ENCODE measurements around the gene EXOSC2.
"Not testable (repeated sequence)": the region's sequence is repeated elsewhere in the genome, so short reads cannot be mapped to it uniquely, and the experiment has no call there.

The EXOSC2 gene

DNA sequence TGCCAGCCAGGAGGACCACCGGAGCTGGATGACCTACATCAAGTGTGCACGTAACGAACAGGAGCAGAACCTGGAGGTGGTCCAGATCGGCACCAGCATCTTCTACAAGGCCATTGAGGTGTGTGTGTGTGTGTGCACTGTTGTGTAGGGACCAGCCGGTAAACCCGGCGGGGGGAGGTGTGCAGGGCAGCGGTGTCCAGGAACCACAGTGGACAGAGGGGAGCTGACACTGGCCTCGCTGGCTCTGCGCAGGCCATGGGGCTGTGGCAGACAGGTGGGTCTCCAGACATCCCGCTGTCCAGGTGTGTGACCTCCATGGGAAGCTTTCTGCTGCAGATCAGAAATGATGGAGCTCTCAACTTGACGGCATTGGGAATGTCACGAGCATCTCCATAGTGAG lies 25.4 kb upstream of the EXOSC2 start:
- no peak for DNase-seq

DNA sequence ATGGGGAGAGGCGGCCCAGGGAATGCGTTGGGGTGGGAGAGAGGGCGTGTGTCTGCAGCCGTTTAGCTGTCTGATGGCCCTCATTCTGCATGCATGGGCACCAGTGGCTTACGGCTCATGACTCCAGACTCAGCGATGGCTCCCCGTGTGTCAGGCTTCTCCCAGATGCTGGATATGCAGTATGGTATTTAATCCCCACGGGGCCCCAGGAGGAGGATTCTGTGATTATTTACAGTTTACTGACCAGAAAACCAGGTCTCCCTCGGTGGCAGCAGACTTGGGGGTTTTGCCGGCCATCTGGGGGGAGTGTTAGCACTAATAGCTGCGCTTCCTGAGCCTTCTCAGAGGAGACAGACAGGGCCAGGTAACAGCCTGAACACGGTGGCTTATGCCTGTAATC lies 24.9 kb upstream of the EXOSC2 start:
- DNase-seq: no peak

DNA sequence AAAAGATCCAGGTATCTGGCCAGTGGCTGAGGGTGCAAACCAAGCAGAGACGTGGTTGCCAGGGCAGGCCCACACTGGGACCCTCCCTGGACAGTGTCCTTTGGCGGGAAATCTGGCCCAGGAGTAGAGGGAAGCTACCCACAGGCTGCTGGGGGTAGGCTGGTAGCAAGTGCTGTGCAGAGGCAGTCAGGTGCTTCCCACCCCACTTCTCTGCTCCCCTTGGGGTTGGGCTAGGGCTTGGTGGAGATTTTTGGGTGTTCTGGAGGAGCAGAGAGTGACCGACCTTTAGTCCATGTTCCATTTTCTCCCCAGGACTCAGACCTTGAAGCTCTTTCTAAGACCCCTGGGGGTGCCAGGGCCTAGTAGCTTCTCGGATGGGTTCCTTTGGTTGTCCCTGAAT lies 23.6 kb upstream of the EXOSC2 start:
- DNase-seq: no peak

DNA sequence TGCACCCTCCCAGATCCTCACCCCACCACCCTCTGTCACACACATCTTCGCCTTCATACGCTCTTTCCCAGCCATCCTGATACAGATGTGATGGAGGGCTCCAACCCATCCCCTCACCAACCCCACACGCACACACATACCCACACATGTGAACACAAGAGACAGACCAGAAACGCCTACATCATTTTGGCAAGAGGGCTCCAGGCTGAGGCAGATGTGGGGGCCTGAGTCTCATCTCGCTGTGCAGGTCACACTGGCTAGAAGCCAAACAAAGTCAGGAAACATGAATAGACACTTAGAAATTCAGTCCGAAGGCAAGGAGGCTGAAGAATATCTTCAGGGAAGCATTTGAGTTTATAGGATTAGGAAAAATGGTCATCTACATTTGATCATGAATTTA lies 22.9 kb upstream of the EXOSC2 start:
- no peak for DNase-seq

DNA sequence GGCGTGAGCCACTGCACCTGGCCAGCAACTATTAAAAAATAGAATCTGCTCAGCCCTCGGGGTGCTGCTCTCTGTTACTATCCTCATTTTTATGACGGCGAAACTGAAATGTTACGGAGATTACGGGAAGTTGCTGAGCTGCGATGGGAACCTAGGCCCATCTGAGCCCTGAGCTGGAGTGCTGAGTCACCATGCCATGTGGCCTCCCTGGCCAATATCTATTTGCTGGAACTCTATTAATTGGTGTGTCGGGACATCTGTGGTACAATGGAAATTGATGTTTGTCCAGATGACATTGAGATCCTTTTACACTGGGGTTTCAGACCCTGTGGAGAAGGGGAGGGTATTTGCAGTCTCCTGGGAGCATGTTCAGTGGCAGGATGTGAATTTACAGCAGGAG lies 21.1 kb upstream of the EXOSC2 start:
- no peak for DNase-seq

DNA sequence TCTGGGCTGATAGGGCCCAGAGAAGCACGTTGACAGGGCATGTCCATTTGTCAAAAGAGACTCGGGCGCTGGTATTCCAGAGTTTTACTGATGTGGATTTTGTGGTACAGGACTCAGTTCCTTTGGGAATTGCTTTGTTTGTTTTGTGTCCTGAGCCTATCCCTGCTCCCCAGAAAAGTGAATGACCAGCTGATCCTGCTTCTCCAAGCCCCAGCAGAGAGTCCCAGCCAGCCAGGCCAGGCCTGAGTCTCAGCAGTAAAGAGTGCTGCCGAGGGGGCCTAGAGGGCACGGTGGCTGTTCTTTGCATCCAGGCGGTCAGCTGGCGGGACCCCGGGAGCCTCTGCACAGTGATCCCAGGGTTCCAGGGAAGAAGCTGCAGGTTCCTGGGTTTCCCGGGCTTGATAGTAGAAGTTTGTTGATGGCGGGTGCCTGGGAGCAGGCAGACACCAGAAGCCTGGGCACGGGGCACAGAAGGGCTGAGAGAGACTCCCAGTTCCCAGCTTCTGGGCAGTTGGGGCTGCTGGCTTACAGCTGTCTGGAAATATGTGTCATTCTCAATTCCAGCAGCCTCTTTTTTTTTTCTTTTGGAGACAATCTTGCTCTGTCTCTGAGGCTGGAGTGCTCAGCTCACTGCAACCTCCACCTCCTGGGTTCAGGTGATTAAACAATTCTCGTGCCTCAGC lies 20.5 kb upstream of the EXOSC2 start:
- no peak for DNase-seq

DNA sequence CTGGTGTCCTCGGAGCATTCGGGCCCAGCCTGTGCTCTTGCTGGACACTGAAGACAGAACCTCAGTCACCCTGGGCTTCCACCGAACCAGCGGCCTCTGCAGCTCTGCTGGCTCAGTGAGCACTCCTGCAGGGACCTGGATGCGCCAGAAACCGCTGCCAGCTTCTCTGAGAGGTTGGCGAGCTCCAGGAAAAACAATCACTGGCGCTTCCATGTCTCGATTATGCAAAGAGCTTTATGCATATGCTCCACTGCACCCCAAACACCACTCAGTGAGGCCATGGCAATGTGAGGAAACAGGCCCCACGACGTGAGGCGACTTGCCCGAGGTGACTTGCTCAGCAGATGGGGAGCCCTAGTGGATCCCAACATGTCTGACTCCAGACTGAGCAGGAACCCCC lies 18.2 kb upstream of the EXOSC2 start:
- DNase-seq: no peak

DNA sequence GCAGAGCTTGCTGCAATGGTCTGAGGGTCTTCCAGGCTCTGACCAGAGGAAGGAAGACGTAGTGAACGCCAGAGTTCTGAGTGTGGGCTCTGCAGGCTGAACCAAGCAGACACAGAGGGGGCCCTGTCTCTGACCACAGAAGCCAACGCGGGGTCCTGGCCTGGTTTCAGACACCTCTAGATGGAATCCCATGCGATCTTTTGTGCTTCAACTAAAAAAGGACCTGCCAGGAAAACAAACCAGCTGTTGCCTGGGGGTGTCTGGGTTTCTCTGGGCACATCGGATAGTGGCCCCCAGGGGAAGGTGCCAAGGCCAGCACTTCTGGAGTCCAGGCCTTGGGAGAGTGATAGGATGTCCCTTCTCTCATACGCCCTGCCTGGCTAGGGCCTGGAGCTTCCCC lies 16.3 kb upstream of the EXOSC2 start:
- no peak for DNase-seq

DNA sequence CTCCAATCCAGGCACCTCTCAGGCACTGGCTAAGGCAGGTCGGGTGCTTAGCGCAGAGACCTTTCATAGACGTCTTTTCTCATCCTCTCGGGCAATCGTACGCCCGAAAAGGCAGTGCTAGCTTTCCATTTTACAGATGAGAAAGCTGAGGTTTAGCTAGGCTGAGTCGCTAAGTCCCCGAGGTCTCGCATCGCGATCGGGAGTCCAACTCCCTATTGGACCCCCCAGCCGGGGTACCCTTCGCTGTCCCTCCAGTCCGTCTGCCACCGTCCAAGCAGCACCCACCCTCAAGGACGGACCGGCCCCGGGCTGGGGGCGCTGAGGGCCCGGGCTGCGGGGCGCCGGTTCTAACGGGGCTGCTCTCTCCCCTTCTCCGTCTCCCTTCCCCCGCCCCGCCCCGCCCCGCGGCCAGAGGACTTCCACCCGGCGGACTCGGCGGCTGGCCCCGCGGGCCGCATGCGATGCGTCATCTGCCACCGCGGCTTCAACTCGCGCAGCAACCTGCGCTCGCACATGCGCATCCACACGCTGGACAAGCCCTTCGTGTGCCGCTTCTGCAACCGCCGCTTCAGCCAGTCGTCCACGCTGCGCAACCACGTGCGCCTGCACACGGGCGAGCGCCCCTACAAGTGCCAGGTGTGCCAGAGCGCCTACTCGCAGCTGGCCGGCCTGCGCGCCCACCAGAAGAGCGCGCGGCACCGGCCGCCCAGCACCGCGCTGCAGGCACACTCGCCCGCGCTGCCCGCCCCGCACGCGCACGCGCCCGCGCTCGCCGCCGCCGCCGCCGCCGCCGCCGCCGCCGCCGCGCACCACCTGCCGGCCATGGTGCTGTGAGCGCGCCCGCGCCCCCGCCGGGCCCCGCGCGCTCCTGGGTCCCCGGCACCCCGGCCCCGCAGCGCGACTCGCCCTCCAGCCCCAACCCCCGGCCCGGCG lies 12.5 kb upstream of the EXOSC2 start:
- no peak for DNase-seq

DNA sequence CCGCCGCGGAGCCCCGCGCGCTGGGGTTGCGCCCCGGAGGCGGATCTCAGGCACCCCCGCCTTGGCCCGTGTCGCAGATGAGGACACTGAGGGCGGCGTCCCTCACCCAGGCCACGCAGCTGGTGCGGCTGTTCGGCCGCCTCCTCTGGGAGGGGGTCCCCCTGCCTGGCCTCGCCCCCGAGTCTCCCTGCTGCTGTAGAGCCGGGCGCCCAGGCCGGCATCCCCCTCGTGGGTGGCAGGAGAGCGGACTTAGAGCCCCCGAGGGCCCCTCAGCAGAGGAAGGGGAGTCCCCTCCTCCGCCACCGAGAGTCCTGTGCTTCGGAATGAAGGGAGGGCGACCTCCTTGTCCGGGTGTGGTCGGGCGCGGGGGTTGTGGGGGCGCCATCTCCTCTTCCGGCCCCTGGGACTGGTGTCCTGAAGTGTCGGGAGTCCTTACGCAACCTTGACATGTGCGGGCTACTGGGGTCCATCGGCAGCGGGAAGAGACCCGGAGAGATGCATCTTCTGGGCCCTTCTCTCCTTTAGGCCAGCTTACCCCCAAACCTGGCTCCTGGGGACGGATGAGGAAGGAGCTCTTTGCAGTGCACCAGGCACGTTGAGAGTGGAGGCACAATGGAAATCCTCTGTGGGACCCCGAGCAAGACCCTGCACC lies 11.7 kb upstream of the EXOSC2 start:
- DNase-seq: no peak

DNA sequence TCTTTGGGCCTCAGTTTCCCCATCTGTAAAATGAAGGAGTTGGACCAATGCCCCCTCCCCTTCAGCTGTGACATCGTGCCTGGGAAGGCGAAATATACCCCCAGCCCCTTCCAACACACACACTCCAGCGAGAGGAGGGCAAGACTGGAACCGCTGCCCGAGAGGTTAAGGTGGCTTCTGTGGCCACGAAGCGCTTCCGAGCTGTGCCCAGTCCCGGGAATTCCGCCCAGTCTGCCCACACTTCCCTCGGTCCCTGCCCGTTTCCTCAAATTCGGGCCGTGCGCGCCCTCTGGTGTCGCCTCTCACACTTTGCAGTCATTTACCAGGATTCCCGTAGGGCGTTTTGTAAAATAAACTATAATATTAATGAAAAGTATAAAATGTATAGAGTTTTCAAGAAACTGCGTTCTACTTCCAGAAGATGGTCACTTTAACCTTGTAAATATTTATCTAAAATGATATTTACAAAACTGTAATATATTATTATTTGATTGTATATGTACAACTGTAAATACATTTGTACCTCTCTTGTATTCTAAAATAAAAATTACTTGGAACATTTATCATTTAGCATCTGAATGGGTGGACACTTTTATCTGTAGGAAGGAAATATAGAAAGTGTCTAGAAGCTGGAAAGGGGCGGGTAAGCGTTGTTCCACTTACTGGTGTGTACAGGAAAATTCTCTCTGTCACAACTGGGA lies 11.0 kb upstream of the EXOSC2 start:
- no peak for DNase-seq

DNA sequence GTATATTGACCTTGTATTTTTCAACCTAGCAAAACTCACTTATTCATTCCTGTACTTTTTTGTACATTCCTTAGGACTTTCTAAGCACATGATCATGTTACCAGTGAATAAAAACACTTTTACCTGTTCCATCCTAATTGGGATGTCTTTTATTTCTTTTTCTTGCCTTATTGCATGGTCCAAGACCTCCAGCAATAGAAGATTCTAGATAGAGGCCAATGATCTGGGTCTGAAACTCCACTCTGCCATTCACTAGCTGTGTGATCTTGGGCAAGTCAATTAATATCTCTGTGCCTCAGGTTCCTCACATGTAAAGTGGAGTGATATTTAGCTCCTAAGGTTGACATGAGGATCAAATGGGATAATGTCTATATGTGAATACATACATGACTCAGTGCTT lies 8.5 kb upstream of the EXOSC2 start:
- no peak for DNase-seq

DNA sequence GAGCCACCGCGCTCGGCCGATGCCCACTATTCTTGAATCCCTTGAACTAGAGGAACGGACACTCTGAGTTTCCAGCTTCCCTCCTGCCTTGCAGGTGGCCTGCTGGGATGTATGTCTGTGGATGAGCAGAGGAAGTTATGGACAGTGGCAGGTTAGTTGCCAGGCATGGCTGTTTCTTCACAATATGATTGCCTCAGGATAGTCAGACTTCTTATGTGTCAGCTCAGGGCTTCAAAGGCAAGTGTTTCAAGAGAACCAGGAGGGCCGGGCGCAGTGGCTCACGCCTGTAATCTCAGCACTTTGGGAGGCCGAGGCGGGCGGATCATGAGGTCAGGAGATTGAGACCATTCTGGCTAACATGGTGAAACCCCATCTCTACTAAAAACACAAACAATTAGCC lies 7.6 kb upstream of the EXOSC2 start:
- DNase-seq: not testable (repeated sequence)

DNA sequence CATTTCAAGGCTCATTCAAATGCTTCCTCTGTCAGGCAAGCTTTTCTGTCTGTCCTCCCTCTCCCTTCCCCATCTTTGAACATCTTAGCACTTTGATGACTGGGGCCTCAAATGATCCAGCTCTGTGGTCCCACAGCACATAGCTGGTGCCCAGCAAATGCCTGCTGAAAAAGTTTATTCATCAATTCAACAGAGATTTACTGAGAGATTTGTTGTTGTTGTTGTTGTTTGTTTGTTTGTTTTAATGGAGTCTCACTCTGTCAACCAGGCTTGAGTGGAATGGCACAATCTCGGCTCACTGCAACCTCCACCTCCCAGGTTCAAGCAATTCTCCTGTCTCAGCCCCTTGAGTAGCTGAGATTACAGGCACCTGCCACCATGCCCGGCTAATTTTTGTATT lies 6.0 kb upstream of the EXOSC2 start:
- no peak for DNase-seq

DNA sequence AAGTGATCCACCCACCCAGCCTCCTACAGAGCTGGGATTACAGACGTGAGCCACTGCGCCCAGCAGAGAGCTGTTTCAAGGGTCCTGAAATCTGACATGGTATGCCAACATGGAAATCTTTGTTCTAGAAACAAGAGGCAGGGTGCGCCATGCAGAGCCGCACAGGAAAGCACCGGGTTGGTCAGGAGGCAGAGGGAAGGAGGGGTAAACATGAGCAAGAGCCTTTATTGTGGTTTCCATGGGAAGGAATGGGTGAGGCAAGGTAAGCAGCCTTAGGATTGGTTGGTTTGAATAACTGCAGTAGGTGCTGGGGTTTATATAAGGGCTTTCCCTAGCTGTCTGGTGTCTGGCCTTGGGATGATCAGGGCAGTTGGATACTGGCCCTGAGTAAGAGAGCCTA lies 5.5 kb upstream of the EXOSC2 start:
- no peak for DNase-seq

DNA sequence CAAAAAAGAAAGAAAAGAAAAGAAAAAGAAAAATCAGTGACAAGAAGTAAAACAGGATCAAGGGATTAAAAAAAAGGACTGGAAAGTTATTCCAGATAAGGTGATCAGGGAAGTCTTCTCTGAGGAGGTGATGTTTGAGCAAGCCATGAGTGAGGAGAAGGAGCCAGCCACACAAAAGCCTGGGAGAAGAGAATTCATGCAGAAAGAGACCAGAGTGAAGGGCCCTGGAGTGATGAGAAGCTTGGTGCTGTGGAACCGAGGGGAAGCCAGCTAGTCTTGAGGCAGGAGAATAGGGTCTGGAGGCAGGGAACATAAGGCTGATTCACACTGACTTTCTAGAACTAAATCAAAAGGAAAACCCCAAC lies 4.0 kb upstream of the EXOSC2 start:
- DNase-seq: no peak

DNA sequence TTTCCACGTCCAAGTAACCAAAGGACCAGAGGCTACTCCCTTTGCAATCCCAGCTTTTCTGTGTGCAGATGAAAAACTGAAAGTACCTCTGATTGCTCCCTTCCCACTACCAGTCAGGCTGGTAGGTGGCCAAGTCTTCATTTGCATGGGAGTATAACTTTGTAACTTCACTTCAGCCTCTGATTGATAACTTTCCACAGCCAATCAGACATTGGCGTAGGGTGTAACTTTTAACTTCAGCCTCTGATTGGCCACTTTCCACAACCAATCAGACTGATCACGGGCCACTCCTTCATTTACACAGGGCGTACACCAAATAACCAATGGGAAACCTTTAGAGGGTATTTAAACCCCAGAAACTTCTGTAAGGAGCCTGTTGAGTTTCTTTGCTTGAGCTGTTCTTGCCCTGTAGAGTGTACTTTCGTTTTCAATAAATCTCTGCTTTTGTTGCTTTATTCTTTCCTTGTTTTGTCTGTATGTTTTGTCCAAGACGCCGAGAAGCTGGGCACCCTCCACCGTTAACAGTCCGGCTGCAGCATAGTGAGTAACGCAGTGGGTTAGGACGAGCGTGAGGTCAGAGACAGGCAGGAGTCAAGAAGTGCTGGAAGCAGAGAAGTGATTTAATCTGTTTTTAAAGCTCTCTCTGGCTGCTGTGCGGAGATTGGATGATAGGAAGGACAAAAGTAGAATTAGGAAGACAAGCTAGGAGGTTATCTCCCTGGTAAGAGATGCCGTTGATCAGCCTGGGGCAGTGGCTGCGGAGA lies 3.5 kb upstream of the EXOSC2 start:
- DNase-seq: no peak

DNA sequence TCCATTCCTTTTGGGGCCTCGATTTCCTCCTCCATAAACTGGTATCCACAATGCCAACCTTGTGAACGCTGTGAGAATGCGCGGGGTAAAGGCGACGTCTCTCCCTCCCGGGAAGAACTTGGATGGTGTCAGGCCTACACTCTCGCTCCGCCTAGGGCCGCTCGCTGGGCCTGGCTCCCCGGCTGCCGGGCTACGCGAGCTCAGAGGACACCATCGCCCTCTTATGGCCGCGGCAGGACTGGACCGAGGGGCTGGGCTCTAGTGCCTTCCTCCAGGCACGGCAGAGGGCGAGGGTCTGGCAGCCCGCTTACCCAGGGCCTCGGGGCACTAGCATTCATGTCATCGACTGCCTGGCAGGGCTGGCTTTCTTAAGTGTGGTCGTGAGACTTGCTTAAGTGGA lies 1.3 kb upstream of the EXOSC2 start:
- DNase-seq: no peak

DNA sequence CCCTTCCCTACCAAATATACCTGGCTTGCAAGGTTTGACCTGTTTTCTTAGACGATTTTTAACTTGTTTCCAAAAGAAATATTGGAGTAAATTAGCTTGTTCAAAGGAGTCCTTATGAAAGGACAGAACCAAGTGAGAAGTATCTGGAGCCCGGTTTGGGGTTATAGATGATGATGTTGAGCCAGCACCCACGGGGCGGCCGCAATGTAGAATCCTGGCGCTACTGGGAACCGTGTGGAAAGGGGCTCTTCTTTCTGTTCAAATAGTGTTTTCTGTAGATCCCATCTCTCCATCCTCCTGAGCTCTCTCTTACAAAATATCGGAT lies 517 bp upstream of the EXOSC2 start:
- no peak for DNase-seq

DNA sequence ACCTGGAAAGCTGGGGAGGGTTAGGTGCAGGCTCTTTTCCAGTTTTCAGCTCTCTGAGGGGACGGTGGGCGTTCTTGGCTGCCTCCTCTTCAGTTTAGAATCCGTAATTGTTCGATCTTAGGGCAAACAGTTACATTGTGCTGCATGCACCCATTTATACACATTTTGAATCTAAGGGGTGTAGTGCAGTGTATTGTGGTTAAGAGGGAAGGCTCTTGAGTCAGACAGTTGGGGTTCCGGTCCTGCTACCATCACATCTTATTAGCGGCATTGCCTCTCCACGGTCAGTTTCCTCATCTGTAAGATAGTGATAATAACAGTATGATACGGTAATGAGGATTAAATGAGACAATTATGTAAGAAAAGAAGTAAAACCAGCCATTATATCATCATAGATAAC lies 625 bp downstream of the EXOSC2 start:
- no peak for DNase-seq

DNA sequence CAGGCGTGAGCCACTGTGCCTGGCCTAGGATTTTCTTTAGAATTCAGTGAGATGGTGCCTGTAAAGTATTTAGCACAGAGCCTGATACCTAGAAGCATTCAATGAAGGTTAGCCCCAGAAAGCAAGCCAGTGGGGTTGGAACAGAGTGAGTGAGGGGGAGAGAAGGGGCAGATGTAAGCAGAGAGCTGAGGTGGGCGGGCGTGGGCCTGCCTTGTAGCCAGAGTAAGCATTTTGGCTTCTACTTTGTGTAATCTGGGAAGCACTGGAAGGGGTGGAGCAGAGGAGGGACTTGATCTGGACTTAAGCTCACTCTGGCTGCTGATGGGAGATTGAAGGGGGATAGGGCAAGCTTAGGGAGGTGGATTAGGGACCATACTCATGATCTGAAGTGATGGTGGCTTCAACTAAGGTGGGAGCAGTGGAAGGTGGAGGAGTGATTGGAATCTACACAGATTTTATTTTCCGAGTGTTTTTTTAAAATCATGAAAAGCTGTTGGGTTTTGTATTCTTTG lies 2.6 kb downstream of the EXOSC2 start:
- DNase-seq: no peak

DNA sequence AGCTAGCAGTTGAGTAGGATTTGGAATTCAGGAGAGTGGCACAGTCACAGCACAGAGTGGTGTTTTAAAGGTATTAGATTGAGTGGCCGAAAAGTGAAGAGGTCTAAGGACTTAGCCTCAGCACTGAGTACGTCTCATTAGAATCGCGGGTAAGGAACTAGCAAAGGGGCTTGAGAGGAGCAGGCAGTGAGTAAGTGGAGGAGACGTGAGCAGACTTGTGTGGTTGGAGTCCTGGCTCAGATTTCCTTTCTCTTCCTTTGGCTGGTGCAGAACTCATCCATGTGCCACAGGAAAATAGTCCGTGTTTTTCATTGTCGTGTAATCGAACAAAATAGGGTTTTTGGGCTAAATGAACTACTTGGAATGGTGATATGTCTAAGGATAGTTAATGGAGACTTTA lies 3.4 kb downstream of the EXOSC2 start:
- no peak for DNase-seq

DNA sequence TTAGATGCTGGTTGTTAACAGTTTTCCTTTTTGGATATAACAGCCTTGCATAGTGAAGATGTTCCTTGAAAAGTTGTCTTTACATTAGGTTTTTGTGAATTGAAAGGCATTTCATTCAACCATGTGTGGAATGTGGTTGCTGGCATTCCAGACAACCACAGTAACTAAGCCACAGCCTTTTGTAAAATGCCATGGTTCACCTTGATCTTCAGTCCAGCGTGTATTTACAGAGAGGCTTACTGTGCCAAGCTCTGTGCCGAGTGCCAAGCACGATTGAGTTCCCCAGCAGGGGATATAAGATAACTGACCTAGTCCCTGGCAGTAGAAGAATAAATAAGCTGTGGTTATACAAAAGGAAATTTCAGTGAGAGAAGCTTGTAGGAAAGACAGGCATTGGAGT lies 4.9 kb downstream of the EXOSC2 start:
- DNase-seq: no peak

Measured in SIG-M5 (cell line).